SHP77 treated with DMSO at 0.1 percent for 48 hours (cell line): ENCODE measurements around the gene ASPHD2.
"Not testable (repeated sequence)": the region's sequence is repeated elsewhere in the genome, so short reads cannot be mapped to it uniquely, and the experiment has no call there.

ENCODE experiments used
- DNase-seq: peaks from one replicate; lab custom pipeline; 2025; lab: John Stamatoyannopoulos, UW

Gene ASPHD2

GRCh38 chr22:26416670-26417276 is 12.3 kb upstream of the ASPHD2 start:
- DNase-seq: no peak

- DNase-seq: no peak
These were observed 11.7 kb upstream of the ASPHD2 start for GRCh38 chr22:26417406-26417805.

- DNase-seq: no peak
These were observed 10.4 kb upstream of the ASPHD2 start for GRCh38 chr22:26418620-26419019.

GRCh38 chr22:26426924-26427323 is 2.1 kb upstream of the ASPHD2 start:
- no peak for DNase-seq

GRCh38 chr22:26429458-26430286 is 612 bp downstream of the ASPHD2 start:
- DNase-seq: no peak

GRCh38 chr22:26430600-26430999 is 1.5 kb downstream of the ASPHD2 start:
- DNase-seq: no peak

GRCh38 chr22:26431261-26431995 is 2.4 kb downstream of the ASPHD2 start:
- DNase-seq: no peak

- DNase-seq: no peak
These were observed 3.7 kb downstream of the ASPHD2 start for GRCh38 chr22:26432619-26433311.

- DNase-seq: no peak
These were observed 4.7 kb downstream of the ASPHD2 start for GRCh38 chr22:26433805-26434204.

- DNase-seq: no peak
These were observed 6.5 kb downstream of the ASPHD2 start for GRCh38 chr22:26435327-26436093.

- DNase-seq: no peak
These were observed 7.9 kb downstream of the ASPHD2 start for GRCh38 chr22:26436903-26437515.

- no peak for DNase-seq
These were observed 8.8 kb downstream of the ASPHD2 start for GRCh38 chr22:26437694-26438392.

GRCh38 chr22:26438776-26439175 is 9.7 kb downstream of the ASPHD2 start:
- DNase-seq: not testable (repeated sequence)

- DNase-seq: no peak
These were observed 10.5 kb downstream of the ASPHD2 start for GRCh38 chr22:26439559-26439958.

- DNase-seq: no peak
These were observed 13.2 kb downstream of the ASPHD2 start for GRCh38 chr22:26442086-26442756.

GRCh38 chr22:26443901-26444690 is 15.0 kb downstream of the ASPHD2 start:
- no peak for DNase-seq

GRCh38 chr22:26444777-26445176 is 15.7 kb downstream of the ASPHD2 start:
- no peak for DNase-seq

- DNase-seq: no peak
These were observed 16.7 kb downstream of the ASPHD2 start for GRCh38 chr22:26445577-26446275.
